Liver (tissue), 3 donors: ENCODE data around the gene NTHL1.

Experiments
- EGR1 ChIP-seq, 2 donors: IDR thresholded peaks; 2 replicates each; pipeline ENCODE4 v1.6.1; 2016 to 2018; ENCODE audit warnings: antibody characterized with exemption in 2 of 2, low read depth in 2 of 2
- FOXA1 ChIP-seq: IDR thresholded peaks from 2 replicates; pipeline ENCODE4 v1.6.1; 2016; ENCODE audit warnings: antibody characterized with exemption
- GABPA ChIP-seq, 2 donors: IDR thresholded peaks in 1 of 2; conservative IDR thresholded peaks in 1 of 2; 2 replicates each; pipeline ENCODE4 v1.6.1; 2016; ENCODE audit warnings: antibody characterized with exemption in 2 of 2, mild to moderate bottlenecking in 1 of 2, moderate library complexity in 1 of 2
- HNF4A ChIP-seq, 2 donors: conservative IDR thresholded peaks; 2 replicates each; pipeline ENCODE4 v1.6.1; 2016; ENCODE audit warnings: antibody characterized with exemption in 2 of 2, mild to moderate bottlenecking in 2 of 2
- HNF4G ChIP-seq: IDR thresholded peaks from 2 replicates; pipeline ENCODE4 v1.6.1; 2016; ENCODE audit warnings: antibody characterized with exemption
- NR2F2 ChIP-seq: IDR thresholded peaks from 2 replicates; pipeline ENCODE4 v1.6.1; 2016; ENCODE audit warnings: antibody characterized with exemption
- SP1 ChIP-seq: IDR thresholded peaks from 2 replicates; pipeline ENCODE4 v1.6.1; 2018; ENCODE audit warnings: antibody characterized with exemption, mild to moderate bottlenecking
- TAF1 ChIP-seq: conservative IDR thresholded peaks from 2 replicates; pipeline ENCODE4 v1.6.1; 2016; ENCODE audit warnings: antibody characterized with exemption, mild to moderate bottlenecking
- YY1 ChIP-seq: IDR thresholded peaks from 2 replicates; pipeline ENCODE4 v1.6.1; 2016; ENCODE audit warnings: antibody characterized with exemption, mild to moderate bottlenecking
- TF ChIP-seq, protein P1 (sequence below): fragments of 150-350 bp; IDR thresholded peaks from 2 replicates; pipeline ENCODE4 v1.5.1; 2017; ENCODE audit warnings: improper control_type of control experiment, low read depth, low read length; ENCODE audit not compliant: missing input control
- TF ChIP-seq, protein P2 (sequence below): IDR thresholded peaks from 2 replicates; pipeline ENCODE4 v1.6.1; 2016; ENCODE audit warnings: antibody characterized with exemption
- TF ChIP-seq, protein P3 (sequence below): IDR thresholded peaks from 2 replicates; pipeline ENCODE4 v1.6.1; 2016; ENCODE audit warnings: antibody characterized with exemption
- TF ChIP-seq, protein P4 (sequence below): IDR thresholded peaks from 2 replicates; pipeline ENCODE4 v1.6.1; 2016; ENCODE audit warnings: antibody characterized with exemption, mild to moderate bottlenecking
- donor health status: healthy.
- donor health status: healthy.

DNA sequence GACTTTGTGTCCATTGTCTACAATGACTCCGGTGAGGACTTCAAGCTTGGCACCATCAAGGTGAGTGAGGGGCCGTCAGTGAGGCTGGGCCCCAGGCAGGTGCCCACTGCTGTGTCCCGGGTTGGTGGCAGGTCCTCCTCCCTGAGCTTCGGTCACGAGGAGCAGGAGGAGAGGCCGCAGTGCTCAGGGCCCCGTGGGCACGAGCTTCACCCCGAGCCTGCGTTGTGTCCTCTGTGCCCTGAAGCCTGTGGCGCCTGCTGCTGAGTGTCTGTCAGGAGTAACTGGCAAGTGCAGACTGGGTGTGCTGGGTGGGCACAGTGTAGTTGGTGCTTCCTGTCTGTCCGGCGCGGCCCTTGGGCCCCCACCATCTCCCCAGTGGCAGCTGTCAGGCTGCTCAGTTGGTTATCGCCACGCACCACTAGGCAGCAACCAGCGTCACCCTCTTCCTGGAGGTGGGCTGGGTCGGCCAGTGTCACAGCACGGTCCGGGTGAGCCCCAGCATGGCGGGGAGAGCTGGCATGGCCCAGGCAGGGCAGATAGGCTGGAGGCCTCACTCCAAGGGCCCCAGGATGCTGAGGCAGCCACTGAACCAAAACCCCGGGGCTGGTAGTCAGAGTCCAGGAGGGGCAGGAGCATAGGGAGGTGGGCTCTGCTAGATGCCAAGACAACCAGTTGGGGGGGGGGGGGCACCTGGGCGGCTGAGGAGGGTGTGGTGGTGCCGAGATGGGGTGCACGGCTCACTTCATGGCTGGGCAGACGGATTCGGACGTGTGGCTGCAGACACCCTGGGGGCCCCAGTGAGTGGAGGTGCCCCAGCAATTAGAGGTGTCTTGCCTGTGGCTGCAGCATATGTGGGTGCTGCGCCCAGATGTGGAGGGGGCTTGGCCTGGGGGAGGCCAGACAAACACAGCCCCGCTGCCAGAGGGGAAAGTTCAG, 39.4 kb upstream of the NTHL1 start:
- TF ChIP-seq, protein P1, sequence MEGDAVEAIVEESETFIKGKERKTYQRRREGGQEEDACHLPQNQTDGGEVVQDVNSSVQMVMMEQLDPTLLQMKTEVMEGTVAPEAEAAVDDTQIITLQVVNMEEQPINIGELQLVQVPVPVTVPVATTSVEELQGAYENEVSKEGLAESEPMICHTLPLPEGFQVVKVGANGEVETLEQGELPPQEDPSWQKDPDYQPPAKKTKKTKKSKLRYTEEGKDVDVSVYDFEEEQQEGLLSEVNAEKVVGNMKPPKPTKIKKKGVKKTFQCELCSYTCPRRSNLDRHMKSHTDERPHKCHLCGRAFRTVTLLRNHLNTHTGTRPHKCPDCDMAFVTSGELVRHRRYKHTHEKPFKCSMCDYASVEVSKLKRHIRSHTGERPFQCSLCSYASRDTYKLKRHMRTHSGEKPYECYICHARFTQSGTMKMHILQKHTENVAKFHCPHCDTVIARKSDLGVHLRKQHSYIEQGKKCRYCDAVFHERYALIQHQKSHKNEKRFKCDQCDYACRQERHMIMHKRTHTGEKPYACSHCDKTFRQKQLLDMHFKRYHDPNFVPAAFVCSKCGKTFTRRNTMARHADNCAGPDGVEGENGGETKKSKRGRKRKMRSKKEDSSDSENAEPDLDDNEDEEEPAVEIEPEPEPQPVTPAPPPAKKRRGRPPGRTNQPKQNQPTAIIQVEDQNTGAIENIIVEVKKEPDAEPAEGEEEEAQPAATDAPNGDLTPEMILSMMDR: no peak
- TF ChIP-seq TAF1 (no peak), HNF4G (no peak), SP1 (no peak), EGR1 (IDR thresholded peaks at IDR 0.05; ENCODE audit: low read depth in 2 of 2) (no peak), HNF4A (conservative IDR thresholded peaks at IDR 0.05) (no peak), NR2F2 (no peak), YY1 (no peak), GABPA (IDR thresholded peaks at IDR 0.05 in 1 of 2, conservative IDR thresholded peaks at IDR 0.05 in 1 of 2) (no peak), FOXA1 (no peak)
- TF ChIP-seq, protein P2, sequence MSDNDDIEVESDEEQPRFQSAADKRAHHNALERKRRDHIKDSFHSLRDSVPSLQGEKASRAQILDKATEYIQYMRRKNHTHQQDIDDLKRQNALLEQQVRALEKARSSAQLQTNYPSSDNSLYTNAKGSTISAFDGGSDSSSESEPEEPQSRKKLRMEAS: no peak
- TF ChIP-seq, protein P3, sequence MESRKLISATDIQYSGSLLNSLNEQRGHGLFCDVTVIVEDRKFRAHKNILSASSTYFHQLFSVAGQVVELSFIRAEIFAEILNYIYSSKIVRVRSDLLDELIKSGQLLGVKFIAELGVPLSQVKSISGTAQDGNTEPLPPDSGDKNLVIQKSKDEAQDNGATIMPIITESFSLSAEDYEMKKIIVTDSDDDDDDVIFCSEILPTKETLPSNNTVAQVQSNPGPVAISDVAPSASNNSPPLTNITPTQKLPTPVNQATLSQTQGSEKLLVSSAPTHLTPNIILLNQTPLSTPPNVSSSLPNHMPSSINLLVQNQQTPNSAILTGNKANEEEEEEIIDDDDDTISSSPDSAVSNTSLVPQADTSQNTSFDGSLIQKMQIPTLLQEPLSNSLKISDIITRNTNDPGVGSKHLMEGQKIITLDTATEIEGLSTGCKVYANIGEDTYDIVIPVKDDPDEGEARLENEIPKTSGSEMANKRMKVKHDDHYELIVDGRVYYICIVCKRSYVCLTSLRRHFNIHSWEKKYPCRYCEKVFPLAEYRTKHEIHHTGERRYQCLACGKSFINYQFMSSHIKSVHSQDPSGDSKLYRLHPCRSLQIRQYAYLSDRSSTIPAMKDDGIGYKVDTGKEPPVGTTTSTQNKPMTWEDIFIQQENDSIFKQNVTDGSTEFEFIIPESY: no peak
- TF ChIP-seq, protein P4, sequence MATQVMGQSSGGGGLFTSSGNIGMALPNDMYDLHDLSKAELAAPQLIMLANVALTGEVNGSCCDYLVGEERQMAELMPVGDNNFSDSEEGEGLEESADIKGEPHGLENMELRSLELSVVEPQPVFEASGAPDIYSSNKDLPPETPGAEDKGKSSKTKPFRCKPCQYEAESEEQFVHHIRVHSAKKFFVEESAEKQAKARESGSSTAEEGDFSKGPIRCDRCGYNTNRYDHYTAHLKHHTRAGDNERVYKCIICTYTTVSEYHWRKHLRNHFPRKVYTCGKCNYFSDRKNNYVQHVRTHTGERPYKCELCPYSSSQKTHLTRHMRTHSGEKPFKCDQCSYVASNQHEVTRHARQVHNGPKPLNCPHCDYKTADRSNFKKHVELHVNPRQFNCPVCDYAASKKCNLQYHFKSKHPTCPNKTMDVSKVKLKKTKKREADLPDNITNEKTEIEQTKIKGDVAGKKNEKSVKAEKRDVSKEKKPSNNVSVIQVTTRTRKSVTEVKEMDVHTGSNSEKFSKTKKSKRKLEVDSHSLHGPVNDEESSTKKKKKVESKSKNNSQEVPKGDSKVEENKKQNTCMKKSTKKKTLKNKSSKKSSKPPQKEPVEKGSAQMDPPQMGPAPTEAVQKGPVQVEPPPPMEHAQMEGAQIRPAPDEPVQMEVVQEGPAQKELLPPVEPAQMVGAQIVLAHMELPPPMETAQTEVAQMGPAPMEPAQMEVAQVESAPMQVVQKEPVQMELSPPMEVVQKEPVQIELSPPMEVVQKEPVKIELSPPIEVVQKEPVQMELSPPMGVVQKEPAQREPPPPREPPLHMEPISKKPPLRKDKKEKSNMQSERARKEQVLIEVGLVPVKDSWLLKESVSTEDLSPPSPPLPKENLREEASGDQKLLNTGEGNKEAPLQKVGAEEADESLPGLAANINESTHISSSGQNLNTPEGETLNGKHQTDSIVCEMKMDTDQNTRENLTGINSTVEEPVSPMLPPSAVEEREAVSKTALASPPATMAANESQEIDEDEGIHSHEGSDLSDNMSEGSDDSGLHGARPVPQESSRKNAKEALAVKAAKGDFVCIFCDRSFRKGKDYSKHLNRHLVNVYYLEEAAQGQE: no peak
